CD14-positive monocyte (primary cell): ENCODE measurements around the gene TIFAB. TPM values are rescaled to one million over a fixed set of nuclear protein-coding genes. Genes with fewer than 3 reads are reported as not detected.
A peak's percentile ranks its signal among the peaks of the same experiment; 100 is the strongest.

Source experiments
- DNase-seq, 3 donors: peaks; one replicate each; pipeline ENCODE4 v3.0.0-alpha.2; 2011 to 2022
- H2AFZ ChIP-seq: 2 replicates; pipeline ENCODE4 v1.6.0; 2012; ENCODE audit warnings: mild to moderate bottlenecking, low read depth, low read length, inconsistent platforms; ENCODE audit not compliant: insufficient read depth, poor library complexity, severe bottlenecking
- H3K27ac ChIP-seq, 2 donors: 1 replicate in 1 of 2; 2 replicates in 1 of 2; pipeline ENCODE4 v1.5.1; 2012 to 2013; ENCODE audit warnings: low read length in 2 of 2, control low read depth in 1 of 2, inconsistent platforms in 1 of 2, low read depth in 1 of 2, mild to moderate bottlenecking in 1 of 2
- H3K27me3 ChIP-seq, 2 donors: one replicate each; pipeline versions ENCODE4 v1.6.0 to v1.6.1; 2011 to 2013; ENCODE audit warnings: low read length in 2 of 2; ENCODE audit not compliant: control insufficient read depth in 2 of 2, insufficient read depth in 2 of 2
- H3K36me3 ChIP-seq, 2 donors: replicated peaks in 1 of 2; 1 replicate in 1 of 2; 2 replicates in 1 of 2; pipeline versions ENCODE4 v1.5.1 to v1.6.1; 2012 to 2013; ENCODE audit warnings: low read length in 2 of 2, control low read depth in 1 of 2, inconsistent platforms in 1 of 2, mild to moderate bottlenecking in 1 of 2; ENCODE audit not compliant: insufficient read depth in 2 of 2, control insufficient read depth in 1 of 2
- H3K4me1 ChIP-seq, 2 donors: 1 replicate in 1 of 2; 2 replicates in 1 of 2; pipeline versions ENCODE4 v1.5.1 to v1.6.1; 2012 to 2013; ENCODE audit warnings: low read length in 2 of 2, control low read depth in 1 of 2, inconsistent platforms in 1 of 2, mild to moderate bottlenecking in 1 of 2, moderate library complexity in 1 of 2; ENCODE audit not compliant: insufficient read depth in 2 of 2, control insufficient read depth in 1 of 2
- H3K4me2 ChIP-seq: replicated peaks from 2 replicates; pipeline ENCODE3; 2012; ENCODE audit warnings: low read length, moderate library complexity, mild to moderate bottlenecking; ENCODE audit not compliant: poor library complexity, severe bottlenecking; ENCODE audit errors: extremely low read depth
- H3K4me3 ChIP-seq, 3 experiments: fragments of 200-600 bp in 1 of 3; sonication (generic) in 1 of 3; replicated peaks in 1 of 3; 1 replicate in 2 of 3; 2 replicates in 1 of 3; pipeline ENCODE4 v1.5.1; 2011 to 2013; ENCODE audit warnings: low read length in 3 of 3, mild to moderate bottlenecking in 3 of 3, control low read depth in 2 of 3, low read depth in 2 of 3, inconsistent platforms in 1 of 3, moderate library complexity in 1 of 3
- H3K79me2 ChIP-seq: 2 replicates; pipeline ENCODE4 v1.6.0; 2012; ENCODE audit warnings: mild to moderate bottlenecking, control low read depth, inconsistent platforms, low read length, moderate library complexity; ENCODE audit not compliant: insufficient read depth
- H3K9ac ChIP-seq: 2 replicates; pipeline ENCODE4 v1.6.0; 2017; ENCODE audit warnings: low read length, mild to moderate bottlenecking; ENCODE audit not compliant: insufficient read depth, poor library complexity, severe bottlenecking
- H3K9me3 ChIP-seq, 2 donors: replicated peaks in 1 of 2; 1 replicate in 1 of 2; 2 replicates in 1 of 2; pipeline versions ENCODE4 v1.5.1 to v1.6.1; 2012 to 2013; ENCODE audit warnings: low read length in 2 of 2, control low read depth in 1 of 2; ENCODE audit not compliant: control insufficient read depth in 1 of 2, insufficient read depth in 1 of 2
- H4K20me1 ChIP-seq: 2 replicates; pipeline ENCODE4 v1.6.0; 2012; ENCODE audit warnings: mild to moderate bottlenecking, low read length, control low read depth, moderate library complexity; ENCODE audit not compliant: insufficient read depth
- H3K27ac Mint-ChIP-seq, 7 donors: one replicate each; pipeline ENCODE4 v1.8.0; 2020; ENCODE audit warnings: mild to moderate bottlenecking in 7 of 7, mixed read lengths in 7 of 7, moderate library complexity in 6 of 7, inconsistent platforms in 2 of 7
- H3K27me3 Mint-ChIP-seq, 3 donors: one replicate each; pipeline ENCODE4 v1.8.0; 2021 to 2022; ENCODE audit warnings: low read depth in 3 of 3, mild to moderate bottlenecking in 3 of 3, mixed read lengths in 3 of 3, moderate library complexity in 3 of 3, inconsistent platforms in 1 of 3
- H3K36me3 Mint-ChIP-seq, 2 donors: one replicate each; pipeline ENCODE4 v1.8.0; 2020; ENCODE audit warnings: mixed read lengths in 2 of 2, inconsistent platforms in 1 of 2, mild to moderate bottlenecking in 1 of 2
- H3K4me1 Mint-ChIP-seq: one replicate; pipeline ENCODE4 v1.8.0; 2020; ENCODE audit warnings: mild to moderate bottlenecking, mixed read lengths
- H3K4me3 Mint-ChIP-seq, 2 donors: one replicate each; pipeline ENCODE4 v1.8.0; 2020; ENCODE audit warnings: mild to moderate bottlenecking in 2 of 2, mixed read lengths in 2 of 2, moderate library complexity in 1 of 2
- H3K9me3 Mint-ChIP-seq, 7 donors: one replicate each; pipeline ENCODE4 v1.8.0; 2020 to 2022; ENCODE audit warnings: mixed read lengths in 7 of 7, mild to moderate bottlenecking in 6 of 7, moderate library complexity in 6 of 7, inconsistent platforms in 2 of 7
- CTCF ChIP-seq: fragments of 200-600 bp; IDR thresholded peaks from one replicate; pipeline ENCODE4 v1.8.0; 2022; ENCODE audit warnings: antibody characterized with exemption, mild to moderate bottlenecking
- WGBS: methylation state at CpG from one replicate; pipeline ENCODE4 v1.1.5; 2013; ENCODE audit warnings: missing lambda C conversion rate; ENCODE audit not compliant: insufficient coverage; 5-methylcytosine and 5-hydroxymethylcytosine counted together
- intact Hi-C, 2 donors: fragments of 100-400 bp; cut with micrococcal nuclease; formaldehyde crosslinking; loops; one replicate each; pipeline versions ENCODE4 v1.15.0 to v1.15.1; 2023
- polyA plus RNA-seq, 3 donors: library from polyadenylated mRNA; depleted of rRNA in 1 of 3; unstranded in 2 of 3; stranded (reverse) in 1 of 3; fragments of 300-500 nt in 2 of 3; fragments of >200 nt in 1 of 3; fragmentation: Illumina TruSeq in 2 of 3; gene quantifications; 1 replicate in 2 of 3; 2 replicates in 1 of 3; pipeline ENCODE4 v1.2.3, GENCODE V29; 2012 to 2021

The TIFAB gene
- polyA plus RNA-seq, 3 donors = 0.29 to 0.71 (median 0.50) TPM

GRCh38 chr5:135425641-135426040 lies 26.5 kb downstream of the TIFAB start:
- Mint-ChIP-seq H3K4me3 (no peak overlapping the region), H3K27me3 (peaks cover 0 to 2% (median 0%) of the 10 kb centered on the region in 3 donors), H3K36me3 (peaks cover 7 to 9% of the 10 kb centered on the region in 2 donors), H3K27ac (peak overlapping the region; percentile 86 to 96 (median 94)), H3K9me3 (peaks cover 6 to 13% (median 10%) of the 10 kb centered on the region in 7 donors), H3K4me1 (peaks cover 70% of the 10 kb centered on the region)
- intact Hi-C loops = loop anchor here in 1 of 2 donors (10.0 kb wide), 1 partner anchor 51 kb away; no protein-coding TSS in a partner anchor
- no peaks in the 10 kb centered on the region for H3K27me3 ChIP-seq
- H3K4me3 ChIP-seq = peak overlapping the region in 1 of 3 experiments; percentile 31
- no peaks in the 10 kb centered on the region for H3K36me3 ChIP-seq
- H3K79me2 ChIP-seq = peaks cover 20% of the 10 kb centered on the region
- H4K20me1 ChIP-seq = no peaks in the 10 kb centered on the region
- no peak for TF ChIP-seq CTCF
- H3K9me3 ChIP-seq = peaks cover 6 to 8% of the 10 kb centered on the region in 2 donors
- peak overlapping the region; percentile 31 to 73 for H3K27ac ChIP-seq
- peak overlapping the region; percentile 80 for H2AFZ ChIP-seq
- WGBS = no CpG with 5 or more reads among the region's 2 CpGs
- H3K4me1 ChIP-seq = peaks cover 68 to 70% of the 10 kb centered on the region in 2 donors
- peak in 1 of 3 donors; percentile 35 for DNase-seq
- peak overlapping the region; percentile 19 for H3K4me2 ChIP-seq
- no peak overlapping the region for H3K9ac ChIP-seq

- H3K36me3 Mint-ChIP-seq = peaks cover 8 to 10% of the 10 kb centered on the region in 2 donors
- peaks cover 0 to 2% (median 0%) of the 10 kb centered on the region in 3 donors for H3K27me3 Mint-ChIP-seq
- WGBS = 0% methylated on average over 1 of the region's 1 CpG
- Histone ChIP-seq H3K4me1 (peaks cover 51 to 52% of the 10 kb centered on the region in 2 donors), H2AFZ (peak overlapping the region; percentile 32), H3K27ac (peak overlapping the region; percentile 27 to 73), H3K4me3 (peak overlapping the region in 1 of 3 experiments; percentile 44), H3K27me3 (no peaks in the 10 kb centered on the region), H3K79me2 (peaks cover 20% of the 10 kb centered on the region), H3K4me2 (peak overlapping the region; percentile 60), H3K36me3 (no peaks in the 10 kb centered on the region), H4K20me1 (no peaks in the 10 kb centered on the region), H3K9me3 (peaks cover 7 to 18% of the 10 kb centered on the region in 2 donors), H3K9ac (no peak overlapping the region)
- H3K9me3 Mint-ChIP-seq = peaks cover 10 to 24% (median 18%) of the 10 kb centered on the region in 7 donors
- H3K4me1 Mint-ChIP-seq = peaks cover 53% of the 10 kb centered on the region
- H3K27ac Mint-ChIP-seq = peak overlapping the region; percentile 87 to 96 (median 92)
- DNase-seq = no peak
- intact Hi-C loops = loop anchor here (5.0 to 10.0 kb wide), 2 partner anchors 33 to 49 kb away; no protein-coding TSS in a partner anchor
- H3K4me3 Mint-ChIP-seq = peak overlapping the region in 1 of 2 donors; percentile 27
- no peak for TF ChIP-seq CTCF
These were observed 28.3 kb downstream of the TIFAB start for GRCh38 chr5:135423846-135424168.
